Measurements from ENCODE around the gene LRWD1. TPM values are rescaled to one million over a fixed set of nuclear protein-coding genes. Genes with fewer than 3 reads are reported as not detected.

LRWD1 gene
- total and polyA plus RNA-seq, 2 donors (not counting 1 experiment from before 2014, with no cell fraction given) = 58.2 to 83.7 TPM

GRCh38 chr7:102468478-102469350 is 3.9 kb downstream of the LRWD1 start:
- H3K27me3 Mint-ChIP-seq = no peaks in the 10 kb centered on the region
- H3K27ac Mint-ChIP-seq = no peak overlapping the region

More at GRCh38 chr7:102468478-102469350, 3.9 kb downstream of the LRWD1 start:
- ATAC-seq (ENCODE audit: low read depth) (no peak), DNase-seq (no peak)
- Histone ChIP-seq H4K20me1 (ENCODE audit: control insufficient read depth, insufficient read depth, low read length, poor library complexity, severe bottlenecking) (peaks cover 6% of the 10 kb centered on the region), H3K27me3 (replicated peaks in 1 of 4; ENCODE audit: control extremely low read depth in 1 of 4, control insufficient read depth in 3 of 4, insufficient read depth in 4 of 4, low read length in 3 of 4) (no peaks in the 10 kb centered on the region), H3K36me3 (replicated peaks in 1 of 2; ENCODE audit: control extremely low read depth in 1 of 2, control insufficient read depth in 1 of 2, extremely low read depth in 1 of 2, insufficient read depth in 2 of 2, low read length in 1 of 2) (peaks cover 0 to 45% of the 10 kb centered on the region in 2 experiments), H3K9ac (ENCODE audit: low read length) (no peak overlapping the region), H3K9me3 (ENCODE audit: control extremely low read depth in 1 of 3, control insufficient read depth in 2 of 3, insufficient read depth in 1 of 3, low read length in 2 of 3) (no peaks in the 10 kb centered on the region), H3K4me3 (ENCODE audit: control extremely low read depth in 1 of 5, extremely low read depth in 1 of 5, insufficient read depth in 1 of 5, low read depth in 2 of 5, low read length in 4 of 5) (no peak overlapping the region), H3K27ac (ENCODE audit: low read length in 2 of 2) (no peak overlapping the region), H3K79me2 (ENCODE audit: control insufficient read depth, insufficient read depth, low read length) (peaks cover 39% of the 10 kb centered on the region), H2AFZ (ENCODE audit: insufficient read depth, low read depth, low read length, poor library complexity, severe bottlenecking) (no peak overlapping the region), H3K4me2 (replicated peaks; ENCODE audit: low read depth, low read length, poor library complexity, severe bottlenecking) (no peak overlapping the region), H3K4me1 (ENCODE audit: control insufficient read depth in 2 of 2, insufficient read depth in 2 of 2, low read length in 2 of 2) (peaks cover 18 to 27% of the 10 kb centered on the region in 2 donors)
- ChIA-PET CTCF (interaction anchor here (1.1 to 2.3 kb wide), 2 partner anchors 57 to 64 kb away, joined by 3 to 6 read pairs; no protein-coding TSS in a partner anchor), POLR2A (no interaction called here)
- peaks cover 22% of the 10 kb centered on the region for H3K4me1 Mint-ChIP-seq
- intact Hi-C loops (cut with micrococcal nuclease) = no loop called here
- no peak overlapping the region for H3K4me3 Mint-ChIP-seq
- 89% methylated on average over 40 of the region's 40 CpGs for WGBS (ENCODE audit: insufficient coverage)
- no peaks in the 10 kb centered on the region for H3K9me3 Mint-ChIP-seq (ENCODE audit: insufficient read depth)
- TF ChIP-seq CTCF (IDR thresholded peaks at IDR 0.05) (no peak), EZH2 (IDR thresholded peaks at IDR 0.05; ENCODE audit: borderline replicate concordance, insufficient read depth, low read depth, low read length, poor library complexity, severe bottlenecking) (no peak)

All from B cell (primary cell).